Measurements from ENCODE around the gene INTS1.

DNA sequence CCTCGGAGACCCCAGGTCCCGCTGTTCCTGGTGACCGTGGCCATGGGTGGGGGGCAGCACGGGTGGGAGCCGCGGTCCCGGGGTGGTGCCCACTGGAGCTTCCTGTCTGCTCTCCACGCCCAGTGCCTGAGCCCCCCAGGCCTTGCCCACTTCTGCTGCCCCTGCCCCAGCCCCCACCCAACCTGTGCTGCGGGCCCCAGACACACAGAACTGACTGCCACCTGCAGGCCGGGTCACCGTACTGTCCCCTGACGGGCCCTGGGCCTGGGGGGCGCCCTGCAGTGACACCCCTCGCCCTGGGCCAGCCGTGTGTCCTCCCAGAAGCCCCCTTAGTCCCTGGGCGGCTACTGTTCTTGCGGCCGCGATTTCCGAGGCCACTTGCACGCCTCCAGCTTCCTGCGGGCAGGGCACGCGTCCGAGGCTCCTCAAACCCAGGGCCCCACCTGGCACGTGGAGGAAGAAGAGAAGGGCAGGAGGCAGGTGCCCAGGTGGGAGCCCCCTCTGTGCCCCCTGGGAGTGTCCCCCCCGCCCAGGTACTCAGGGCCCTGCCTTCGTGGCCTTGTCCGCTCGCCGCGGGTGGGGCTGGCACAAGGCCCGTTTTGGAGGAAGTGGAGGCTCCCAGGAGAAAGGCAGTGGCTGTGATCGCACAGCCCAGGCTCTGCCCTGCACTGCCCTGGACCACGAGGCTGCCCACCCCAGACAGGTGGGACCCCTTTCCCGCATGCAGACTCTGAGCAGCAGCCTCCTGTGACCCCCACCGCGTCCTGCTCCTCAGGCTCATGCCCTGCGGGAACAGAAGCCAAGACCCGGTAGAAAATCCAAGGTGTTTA is 41.4 kb upstream of the INTS1 start:
- TF ChIP-seq, protein P1, sequence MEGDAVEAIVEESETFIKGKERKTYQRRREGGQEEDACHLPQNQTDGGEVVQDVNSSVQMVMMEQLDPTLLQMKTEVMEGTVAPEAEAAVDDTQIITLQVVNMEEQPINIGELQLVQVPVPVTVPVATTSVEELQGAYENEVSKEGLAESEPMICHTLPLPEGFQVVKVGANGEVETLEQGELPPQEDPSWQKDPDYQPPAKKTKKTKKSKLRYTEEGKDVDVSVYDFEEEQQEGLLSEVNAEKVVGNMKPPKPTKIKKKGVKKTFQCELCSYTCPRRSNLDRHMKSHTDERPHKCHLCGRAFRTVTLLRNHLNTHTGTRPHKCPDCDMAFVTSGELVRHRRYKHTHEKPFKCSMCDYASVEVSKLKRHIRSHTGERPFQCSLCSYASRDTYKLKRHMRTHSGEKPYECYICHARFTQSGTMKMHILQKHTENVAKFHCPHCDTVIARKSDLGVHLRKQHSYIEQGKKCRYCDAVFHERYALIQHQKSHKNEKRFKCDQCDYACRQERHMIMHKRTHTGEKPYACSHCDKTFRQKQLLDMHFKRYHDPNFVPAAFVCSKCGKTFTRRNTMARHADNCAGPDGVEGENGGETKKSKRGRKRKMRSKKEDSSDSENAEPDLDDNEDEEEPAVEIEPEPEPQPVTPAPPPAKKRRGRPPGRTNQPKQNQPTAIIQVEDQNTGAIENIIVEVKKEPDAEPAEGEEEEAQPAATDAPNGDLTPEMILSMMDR (IDR thresholded peaks at IDR 0.05) = no peak
- TF ChIP-seq POLR2AphosphoS5 (IDR thresholded peaks at IDR 0.05) (no peak), POLR2A (IDR thresholded peaks at IDR 0.05) (no peak)
